MM.1S (cell line): ENCODE measurements around the gene LHPP.

ENCODE experiments used
- DNase-seq: peaks from one replicate; pipeline ENCODE4 v3.0.0-alpha.2; 2015
- H2AFZ ChIP-seq: fragments of 300-600 bp; sonication (generic); 2 replicates; pipeline ENCODE4 v1.6.0; 2016; ENCODE audit warnings: antibody characterized with exemption, low read length
- H3F3A ChIP-seq: fragments of 300-600 bp; sonication (generic); 2 replicates; pipeline ENCODE4 v1.6.1; 2016; ENCODE audit warnings: mild to moderate bottlenecking, antibody characterized with exemption, low read length, moderate library complexity, mixed read lengths; ENCODE audit not compliant: insufficient read depth
- H3K27ac ChIP-seq: fragments of 300-600 bp; sonication (generic); 2 replicates; pipeline ENCODE4 v1.5.1; 2016; ENCODE audit warnings: mild to moderate bottlenecking, low read length
- H3K27me3 ChIP-seq: fragments of 300-600 bp; sonication (generic); replicated peaks from 2 replicates; pipeline ENCODE4 v1.6.0; 2016; ENCODE audit warnings: low read length; ENCODE audit not compliant: insufficient read depth
- H3K36me3 ChIP-seq: fragments of 300-600 bp; sonication (generic); replicated peaks from 2 replicates; pipeline ENCODE4 v1.6.1; 2016; ENCODE audit warnings: mild to moderate bottlenecking, low read length, mixed read lengths; ENCODE audit not compliant: insufficient read depth
- H3K4me1 ChIP-seq: fragments of 300-600 bp; sonication (generic); 2 replicates; pipeline ENCODE4 v1.6.1; 2016; ENCODE audit warnings: low read length, mixed read lengths
- H3K4me2 ChIP-seq: fragments of 300-600 bp; sonication (generic); 2 replicates; pipeline ENCODE4 v1.6.0; 2016; ENCODE audit warnings: low read depth, low read length
- H3K4me3 ChIP-seq: fragments of 300-600 bp; sonication (generic); 2 replicates; pipeline ENCODE4 v1.5.1; 2016; ENCODE audit warnings: low read length, mixed read lengths
- H3K79me2 ChIP-seq: fragments of 300-600 bp; sonication (generic); 2 replicates; pipeline ENCODE4 v1.6.1; 2016; ENCODE audit warnings: mixed run types, low read length, mixed read lengths
- H3K9ac ChIP-seq: fragments of 300-600 bp; sonication (generic); 2 replicates; pipeline ENCODE4 v1.6.1; 2016; ENCODE audit warnings: low read length, mixed read lengths
- H3K9me2 ChIP-seq: fragments of 300-600 bp; sonication (generic); replicated peaks from 2 replicates; pipeline ENCODE4 v1.6.1; 2016; ENCODE audit warnings: mild to moderate bottlenecking, low read length, mixed read lengths; ENCODE audit not compliant: insufficient read depth
- H3K9me3 ChIP-seq: fragments of 300-600 bp; sonication (generic); replicated peaks from 2 replicates; pipeline ENCODE4 v1.6.1; 2016; ENCODE audit warnings: mild to moderate bottlenecking, low read length, mixed read lengths; ENCODE audit not compliant: insufficient read depth
- H4K20me1 ChIP-seq: fragments of 300-600 bp; sonication (generic); 2 replicates; pipeline ENCODE4 v1.6.1; 2016; ENCODE audit warnings: mild to moderate bottlenecking, low read length, moderate library complexity, mixed read lengths; ENCODE audit not compliant: insufficient read depth
- EZH2 ChIP-seq: fragments of 300-600 bp; sonication (generic); optimal IDR thresholded peaks from 2 replicates; pipeline ENCODE3; 2017; ENCODE audit warnings: low read depth, mild to moderate bottlenecking, antibody characterized with exemption, low read length, mixed read lengths
- EZH2phosphoT487 ChIP-seq: fragments of 300-600 bp; sonication (generic); IDR thresholded peaks from 2 replicates; pipeline ENCODE4 v1.6.1; 2018; ENCODE audit warnings: antibody characterized with exemption, low read length
- TF ChIP-seq, protein P1 (sequence below): fragments of 300-600 bp; sonication (generic); IDR thresholded peaks from 2 replicates; pipeline ENCODE4 v1.5.1; 2016; ENCODE audit warnings: antibody characterized with exemption, low read length, mixed read lengths

Gene LHPP

DNA sequence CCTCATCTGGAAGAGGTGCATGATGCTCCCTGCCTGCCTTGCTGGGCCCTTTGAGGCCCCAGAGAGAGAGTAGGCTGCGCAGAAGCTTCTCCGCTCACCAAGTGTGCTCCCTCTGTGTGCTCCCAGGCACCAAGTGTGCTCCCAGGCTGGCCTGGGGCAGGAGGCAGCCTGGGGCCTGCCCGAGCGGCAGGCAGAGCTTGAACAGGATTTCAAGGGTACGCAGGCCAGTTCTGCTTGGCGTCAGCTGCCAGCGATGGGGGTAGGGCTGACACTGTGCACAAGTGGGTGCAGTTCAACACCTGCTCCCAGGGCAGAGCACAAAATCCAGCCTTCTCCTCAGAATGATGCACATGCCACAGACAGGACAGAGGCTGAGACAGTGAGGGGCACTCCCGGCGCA, 162.8 kb downstream of the LHPP start:
- Histone ChIP-seq H3F3A (peaks cover 11% of the 10 kb centered on the region), H3K27ac (no peak overlapping the region), H3K27me3 (no peaks in the 10 kb centered on the region), H3K9me3 (no peaks in the 10 kb centered on the region), H4K20me1 (no peaks in the 10 kb centered on the region), H3K36me3 (no peaks in the 10 kb centered on the region), H2AFZ (no peak overlapping the region), H3K9me2 (no peaks in the 10 kb centered on the region), H3K4me3 (no peak overlapping the region), H3K9ac (no peak overlapping the region), H3K4me1 (peaks cover 25% of the 10 kb centered on the region), H3K79me2 (peaks cover 33% of the 10 kb centered on the region), H3K4me2 (no peak overlapping the region)
- TF ChIP-seq, protein P1, sequence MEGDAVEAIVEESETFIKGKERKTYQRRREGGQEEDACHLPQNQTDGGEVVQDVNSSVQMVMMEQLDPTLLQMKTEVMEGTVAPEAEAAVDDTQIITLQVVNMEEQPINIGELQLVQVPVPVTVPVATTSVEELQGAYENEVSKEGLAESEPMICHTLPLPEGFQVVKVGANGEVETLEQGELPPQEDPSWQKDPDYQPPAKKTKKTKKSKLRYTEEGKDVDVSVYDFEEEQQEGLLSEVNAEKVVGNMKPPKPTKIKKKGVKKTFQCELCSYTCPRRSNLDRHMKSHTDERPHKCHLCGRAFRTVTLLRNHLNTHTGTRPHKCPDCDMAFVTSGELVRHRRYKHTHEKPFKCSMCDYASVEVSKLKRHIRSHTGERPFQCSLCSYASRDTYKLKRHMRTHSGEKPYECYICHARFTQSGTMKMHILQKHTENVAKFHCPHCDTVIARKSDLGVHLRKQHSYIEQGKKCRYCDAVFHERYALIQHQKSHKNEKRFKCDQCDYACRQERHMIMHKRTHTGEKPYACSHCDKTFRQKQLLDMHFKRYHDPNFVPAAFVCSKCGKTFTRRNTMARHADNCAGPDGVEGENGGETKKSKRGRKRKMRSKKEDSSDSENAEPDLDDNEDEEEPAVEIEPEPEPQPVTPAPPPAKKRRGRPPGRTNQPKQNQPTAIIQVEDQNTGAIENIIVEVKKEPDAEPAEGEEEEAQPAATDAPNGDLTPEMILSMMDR, result no peak
- TF ChIP-seq EZH2phosphoT487 (no peak), EZH2 (no peak)
- no peak for DNase-seq

DNA sequence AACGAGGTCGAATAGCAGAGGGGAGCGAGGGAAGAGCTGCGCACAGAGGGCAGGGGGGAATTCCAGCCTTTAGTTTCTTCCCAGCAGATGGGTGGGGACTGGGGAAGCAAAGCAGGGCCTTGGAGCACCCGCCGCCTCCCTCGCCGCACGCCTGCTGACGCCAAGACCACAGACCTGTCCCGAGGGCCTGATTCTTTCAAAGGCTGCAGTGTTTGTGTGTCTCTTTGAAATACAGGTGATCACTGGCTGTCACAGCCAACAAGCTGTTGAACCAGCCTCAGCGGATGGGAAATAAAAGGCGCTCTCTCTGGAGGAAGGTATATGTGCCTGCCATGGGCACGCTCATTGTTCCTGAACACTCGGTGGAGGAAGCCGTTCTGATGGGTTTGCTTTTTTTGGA, 163.3 kb downstream of the LHPP start:
- TF ChIP-seq EZH2phosphoT487, result no peak
- TF ChIP-seq, protein P1, result no peak
- no peak for TF ChIP-seq EZH2
- H3K27ac ChIP-seq, result no peak overlapping the region
- H3K9ac ChIP-seq, result no peak overlapping the region
- no peaks in the 10 kb centered on the region for H4K20me1 ChIP-seq
- no peaks in the 10 kb centered on the region for H3K9me2 ChIP-seq
- no peak overlapping the region for H3K4me3 ChIP-seq
- no peak overlapping the region for H3K4me2 ChIP-seq
- DNase-seq, result no peak
- peaks cover 33% of the 10 kb centered on the region for H3K79me2 ChIP-seq
- peaks cover 25% of the 10 kb centered on the region for H3K4me1 ChIP-seq
- H3F3A ChIP-seq, result peaks cover 11% of the 10 kb centered on the region
- H3K27me3 ChIP-seq, result no peaks in the 10 kb centered on the region
- H2AFZ ChIP-seq, result no peak overlapping the region
- no peaks in the 10 kb centered on the region for H3K9me3 ChIP-seq
- no peaks in the 10 kb centered on the region for H3K36me3 ChIP-seq

DNA sequence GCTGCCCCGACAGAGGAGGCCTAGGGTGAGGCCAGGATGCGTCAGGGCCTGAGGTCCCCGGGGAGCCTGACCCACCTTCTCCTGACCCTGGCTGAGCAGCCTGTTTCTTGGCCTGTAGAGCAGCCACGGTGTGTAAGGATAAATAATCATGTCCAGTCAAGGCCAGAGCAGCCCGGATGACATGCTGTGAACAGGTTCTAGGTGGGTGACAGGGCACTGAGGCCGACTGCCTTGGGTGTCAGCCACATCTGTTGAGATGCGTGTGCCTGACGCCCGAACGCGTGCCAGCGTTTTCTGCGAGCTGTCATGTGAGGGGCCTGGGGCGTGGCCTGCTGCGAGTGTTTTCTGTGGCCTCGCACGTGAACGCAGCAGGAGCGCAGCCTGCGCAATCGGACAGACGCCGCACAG, 164.2 kb downstream of the LHPP start:
- Histone ChIP-seq H3K9me3 (no peaks in the 10 kb centered on the region), H3K9ac (no peak overlapping the region), H3K4me2 (no peak overlapping the region), H3K27me3 (no peaks in the 10 kb centered on the region), H3F3A (peaks cover 11% of the 10 kb centered on the region), H3K4me1 (peaks cover 25% of the 10 kb centered on the region), H2AFZ (no peak overlapping the region), H3K79me2 (peaks cover 33% of the 10 kb centered on the region), H3K36me3 (no peaks in the 10 kb centered on the region), H3K27ac (no peak overlapping the region), H4K20me1 (no peaks in the 10 kb centered on the region), H3K9me2 (no peaks in the 10 kb centered on the region), H3K4me3 (no peak overlapping the region)
- no peak for DNase-seq
- no peak for TF ChIP-seq EZH2phosphoT487
- TF ChIP-seq, protein P1, result no peak
- no peak for TF ChIP-seq EZH2
